ACC112 (cell line): ENCODE measurements around the gene SSR1.

Source experiments
- H2AFZ ChIP-seq: fragments of 200-600 bp; sonication (generic); one replicate; pipeline ENCODE4 v1.6.0; 2017; ENCODE audit warnings: antibody characterized with exemption, low read length; ENCODE audit not compliant: unreplicated experiment
- H3K27ac ChIP-seq: fragments of 200-600 bp; sonication (generic); 2 replicates; pipeline ENCODE4 v1.5.1; 2014; ENCODE audit warnings: low read depth, mild to moderate bottlenecking, antibody characterized with exemption, low read length, moderate library complexity
- H3K27me3 ChIP-seq: fragments of 200-600 bp; sonication (generic); 2 replicates; pipeline ENCODE4 v1.6.1; 2014; ENCODE audit warnings: mild to moderate bottlenecking, antibody characterized with exemption, low read length, moderate library complexity, mixed read lengths; ENCODE audit not compliant: insufficient read depth
- H3K36me3 ChIP-seq: fragments of 200-600 bp; sonication (generic); 2 replicates; pipeline ENCODE4 v1.6.1; 2016; ENCODE audit warnings: mild to moderate bottlenecking, antibody characterized with exemption, low read length, moderate library complexity, mixed read lengths; ENCODE audit not compliant: insufficient read depth
- H3K4me1 ChIP-seq: fragments of 200-600 bp; sonication (generic); one replicate; pipeline ENCODE4 v1.6.1; 2016; ENCODE audit warnings: low read length, mixed read lengths; ENCODE audit not compliant: insufficient read depth, unreplicated experiment, control insufficient read depth
- H3K4me3 ChIP-seq: fragments of 200-600 bp; sonication (generic); 2 replicates; pipeline ENCODE4 v1.5.1; 2014; ENCODE audit warnings: mild to moderate bottlenecking, low read depth, low read length
- H3K79me2 ChIP-seq: fragments of 200-600 bp; sonication (generic); one replicate; pipeline ENCODE4 v1.6.0; 2016; ENCODE audit warnings: low read length; ENCODE audit not compliant: control insufficient read depth, unreplicated experiment, insufficient read depth

The SSR1 gene

GRCh38 chr6:7256785-7257184 is 56.2 kb downstream of the SSR1 start:
- no peak overlapping the region for H3K4me3 ChIP-seq
- no peaks in the 10 kb centered on the region for H3K79me2 ChIP-seq
- no peak overlapping the region for H3K27ac ChIP-seq
- H3K4me1 ChIP-seq, result peaks cover 7% of the 10 kb centered on the region
- no peaks in the 10 kb centered on the region for H3K27me3 ChIP-seq
- no peaks in the 10 kb centered on the region for H3K36me3 ChIP-seq
- H2AFZ ChIP-seq, result no peak overlapping the region

GRCh38 chr6:7255918-7256317 is 57.1 kb downstream of the SSR1 start:
- H2AFZ ChIP-seq, result no peak overlapping the region
- H3K36me3 ChIP-seq, result no peaks in the 10 kb centered on the region
- no peaks in the 10 kb centered on the region for H3K27me3 ChIP-seq
- H3K79me2 ChIP-seq, result no peaks in the 10 kb centered on the region
- H3K4me3 ChIP-seq, result no peak overlapping the region
- H3K27ac ChIP-seq, result no peak overlapping the region
- H3K4me1 ChIP-seq, result peaks cover 7% of the 10 kb centered on the region

GRCh38 chr6:7254980-7255835 is 57.8 kb downstream of the SSR1 start:
- Histone ChIP-seq H3K36me3 (peaks cover 3% of the 10 kb centered on the region; the same call in 1 of the 2 replicates), H3K4me1 (no peaks in the 10 kb centered on the region), H3K27me3 (no peaks in the 10 kb centered on the region), H3K4me3 (no peak overlapping the region), H3K79me2 (no peaks in the 10 kb centered on the region), H3K27ac (no peak overlapping the region), H2AFZ (no peak overlapping the region)

- H3K4me3 ChIP-seq, result no peak overlapping the region
- H3K36me3 ChIP-seq, result peaks cover 5% of the 10 kb centered on the region; the same call in 1 of the 2 replicates
- H3K27ac ChIP-seq, result no peak overlapping the region
- no peaks in the 10 kb centered on the region for H3K27me3 ChIP-seq
- H2AFZ ChIP-seq, result no peak overlapping the region
- H3K4me1 ChIP-seq, result peaks cover 5% of the 10 kb centered on the region
- no peaks in the 10 kb centered on the region for H3K79me2 ChIP-seq
Observed at GRCh38 chr6:7252390-7252789, 60.6 kb downstream of the SSR1 start.

DNA sequence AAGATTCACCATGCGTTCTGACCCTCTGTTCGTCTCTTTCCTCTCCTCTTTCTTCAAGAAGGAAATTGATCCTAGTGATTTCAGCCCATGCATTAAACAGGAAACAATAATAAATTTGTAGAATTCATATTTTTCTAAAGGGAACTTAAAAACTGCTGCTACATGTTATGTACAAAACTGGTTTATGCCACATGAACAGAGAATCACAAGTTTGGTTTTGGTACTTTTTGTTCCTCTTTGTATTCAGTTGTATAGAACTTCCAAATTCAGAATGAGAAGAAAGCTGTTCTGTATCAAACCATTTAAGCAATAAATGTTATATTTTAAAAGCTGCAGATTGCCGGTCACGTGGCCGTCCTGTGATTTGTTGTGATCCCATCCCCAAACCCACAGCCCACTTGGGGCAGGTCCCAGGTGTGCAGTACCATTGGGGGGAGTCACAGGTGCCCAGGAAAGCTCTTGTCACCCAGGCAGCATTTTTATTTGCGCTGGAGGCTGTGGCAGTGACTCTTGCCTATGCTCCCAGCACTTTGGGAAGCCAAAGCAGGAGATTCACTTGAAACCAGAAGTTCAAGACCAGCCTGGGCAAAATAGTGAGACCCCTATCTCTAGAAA is 61.2 kb downstream of the SSR1 start:
- Histone ChIP-seq H3K36me3 (peaks cover 5% of the 10 kb centered on the region; the same call in 1 of the 2 replicates), H2AFZ (no peak overlapping the region), H3K4me1 (peaks cover 5% of the 10 kb centered on the region), H3K27ac (no peak overlapping the region), H3K79me2 (no peaks in the 10 kb centered on the region), H3K27me3 (no peaks in the 10 kb centered on the region), H3K4me3 (no peak overlapping the region)

GRCh38 chr6:7250812-7251211 is 62.2 kb downstream of the SSR1 start:
- peaks cover 5% of the 10 kb centered on the region; the same call in 1 of the 2 replicates for H3K36me3 ChIP-seq

GRCh38 chr6:7249946-7250643 is 62.9 kb downstream of the SSR1 start:
- Histone ChIP-seq H2AFZ (no peak overlapping the region), H3K36me3 (peaks cover 5% of the 10 kb centered on the region; the same call in 1 of the 2 replicates), H3K4me1 (peaks cover 5% of the 10 kb centered on the region), H3K27me3 (no peaks in the 10 kb centered on the region), H3K4me3 (no peak overlapping the region), H3K27ac (no peak overlapping the region), H3K79me2 (no peaks in the 10 kb centered on the region)

More at GRCh38 chr6:7250812-7251211, 62.2 kb downstream of the SSR1 start:
- Histone ChIP-seq H3K27ac (no peak overlapping the region), H3K27me3 (no peaks in the 10 kb centered on the region), H2AFZ (no peak overlapping the region), H3K4me1 (peaks cover 5% of the 10 kb centered on the region), H3K79me2 (no peaks in the 10 kb centered on the region), H3K4me3 (no peak overlapping the region)

- no peaks in the 10 kb centered on the region for H3K79me2 ChIP-seq
- no peak overlapping the region for H2AFZ ChIP-seq
- peaks cover 5% of the 10 kb centered on the region for H3K4me1 ChIP-seq
- no peaks in the 10 kb centered on the region for H3K27me3 ChIP-seq
- H3K4me3 ChIP-seq, result no peak overlapping the region
- H3K27ac ChIP-seq, result no peak overlapping the region
- peaks cover 5% of the 10 kb centered on the region; the same call in 1 of the 2 replicates for H3K36me3 ChIP-seq
Observed at GRCh38 chr6:7249391-7249790, 63.6 kb downstream of the SSR1 start.

DNA sequence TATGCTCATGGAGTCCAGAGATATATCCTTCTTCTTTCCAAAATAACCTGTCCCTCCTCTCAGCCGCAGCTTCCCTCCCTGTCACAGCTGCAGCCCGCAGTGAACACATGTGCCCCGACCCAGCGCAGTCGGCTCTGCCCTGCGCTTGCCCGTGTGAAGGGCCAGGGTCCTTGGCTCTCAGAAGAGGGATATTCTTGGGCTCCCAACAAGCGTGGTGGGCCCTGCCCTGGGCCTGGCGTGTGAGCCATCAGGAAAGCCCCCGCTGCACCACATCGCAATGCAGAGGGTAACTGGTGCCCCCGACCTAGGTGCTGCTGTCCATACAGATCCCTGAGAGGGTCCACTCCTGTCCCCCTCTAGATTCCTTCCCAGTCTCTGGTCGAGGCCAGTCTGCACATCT is 65.2 kb downstream of the SSR1 start:
- H3K27ac ChIP-seq, result no peak overlapping the region
- no peaks in the 10 kb centered on the region for H3K27me3 ChIP-seq
- no peak overlapping the region for H2AFZ ChIP-seq
- no peak overlapping the region for H3K4me3 ChIP-seq
- H3K36me3 ChIP-seq, result peaks cover 5% of the 10 kb centered on the region; the same call in 1 of the 2 replicates
- H3K79me2 ChIP-seq, result no peaks in the 10 kb centered on the region
- H3K4me1 ChIP-seq, result peaks cover 8% of the 10 kb centered on the region

- no peak overlapping the region for H3K27ac ChIP-seq
- no peaks in the 10 kb centered on the region for H3K79me2 ChIP-seq
- no peaks in the 10 kb centered on the region for H3K27me3 ChIP-seq
- no peak overlapping the region for H3K4me3 ChIP-seq
- peaks cover 5% of the 10 kb centered on the region; the same call in 1 of the 2 replicates for H3K36me3 ChIP-seq
- peaks cover 15% of the 10 kb centered on the region for H3K4me1 ChIP-seq
- H2AFZ ChIP-seq, result no peak overlapping the region
Observed at GRCh38 chr6:7247179-7247456, 65.9 kb downstream of the SSR1 start.
